ENCODE data around the gene SNAPC2. TPM values are rescaled to one million over a fixed set of nuclear protein-coding genes. Genes with fewer than 3 reads are reported as not detected.

The SNAPC2 gene
- total RNA-seq, 1 donor from 2014 or later, result 18.6 TPM

DNA sequence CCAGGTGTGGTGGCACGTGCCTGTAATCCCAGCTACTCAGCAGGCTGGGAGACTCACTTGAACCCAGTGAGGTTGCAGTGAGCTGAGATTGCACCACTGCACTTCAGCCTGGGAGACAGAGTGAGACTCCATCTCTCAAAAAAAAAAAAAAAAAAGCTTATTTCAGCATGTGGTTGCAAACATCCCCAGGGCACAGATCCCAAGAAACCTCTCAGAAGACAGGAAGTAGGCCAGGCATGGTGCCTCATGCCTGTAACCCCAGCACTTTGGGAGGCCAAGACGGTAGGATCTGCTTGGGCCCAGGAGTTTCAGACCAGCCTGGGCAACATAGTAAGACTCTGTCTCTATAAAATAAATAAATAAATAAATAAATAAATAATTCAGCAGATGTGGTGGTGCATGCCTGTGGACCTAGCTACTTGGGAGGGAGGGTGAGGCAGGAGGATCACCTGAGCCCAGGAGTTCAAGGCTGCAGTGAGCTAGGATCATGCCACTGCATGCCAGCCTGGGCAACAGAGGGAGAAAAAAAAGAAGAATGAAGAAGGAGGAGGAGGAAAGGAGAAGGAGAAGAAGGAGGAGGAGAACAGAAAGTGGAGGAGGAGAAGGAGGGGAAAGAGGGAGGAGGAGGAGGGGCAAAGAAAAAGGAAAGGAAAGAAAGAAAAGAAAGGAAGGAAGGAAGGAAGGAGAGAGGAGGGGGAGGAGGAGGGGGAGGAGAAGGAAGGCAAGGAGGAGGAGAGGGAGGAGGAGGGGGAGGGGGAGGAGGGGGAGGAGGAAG is 36.2 kb upstream of the SNAPC2 start:
- Mint-ChIP-seq H3K27me3 (ENCODE audit: unreplicated experiment) (peaks cover 9% of the 10 kb centered on the region), H3K36me3 (ENCODE audit: unreplicated experiment) (no peaks in the 10 kb centered on the region), H3K4me1 (ENCODE audit: low read depth, unreplicated experiment) (no peaks in the 10 kb centered on the region), H3K4me3 (ENCODE audit: unreplicated experiment) (no peak overlapping the region), H3K9me3 (ENCODE audit: unreplicated experiment) (peaks cover 5% of the 10 kb centered on the region), H3K27ac (ENCODE audit: unreplicated experiment) (no peak overlapping the region)
- TF ChIP-seq, protein P1, sequence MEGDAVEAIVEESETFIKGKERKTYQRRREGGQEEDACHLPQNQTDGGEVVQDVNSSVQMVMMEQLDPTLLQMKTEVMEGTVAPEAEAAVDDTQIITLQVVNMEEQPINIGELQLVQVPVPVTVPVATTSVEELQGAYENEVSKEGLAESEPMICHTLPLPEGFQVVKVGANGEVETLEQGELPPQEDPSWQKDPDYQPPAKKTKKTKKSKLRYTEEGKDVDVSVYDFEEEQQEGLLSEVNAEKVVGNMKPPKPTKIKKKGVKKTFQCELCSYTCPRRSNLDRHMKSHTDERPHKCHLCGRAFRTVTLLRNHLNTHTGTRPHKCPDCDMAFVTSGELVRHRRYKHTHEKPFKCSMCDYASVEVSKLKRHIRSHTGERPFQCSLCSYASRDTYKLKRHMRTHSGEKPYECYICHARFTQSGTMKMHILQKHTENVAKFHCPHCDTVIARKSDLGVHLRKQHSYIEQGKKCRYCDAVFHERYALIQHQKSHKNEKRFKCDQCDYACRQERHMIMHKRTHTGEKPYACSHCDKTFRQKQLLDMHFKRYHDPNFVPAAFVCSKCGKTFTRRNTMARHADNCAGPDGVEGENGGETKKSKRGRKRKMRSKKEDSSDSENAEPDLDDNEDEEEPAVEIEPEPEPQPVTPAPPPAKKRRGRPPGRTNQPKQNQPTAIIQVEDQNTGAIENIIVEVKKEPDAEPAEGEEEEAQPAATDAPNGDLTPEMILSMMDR (IDR thresholded peaks at IDR 0.05; ENCODE audit: partially characterized antibody, unreplicated experiment), result no peak
- no peak for DNase-seq

DNA sequence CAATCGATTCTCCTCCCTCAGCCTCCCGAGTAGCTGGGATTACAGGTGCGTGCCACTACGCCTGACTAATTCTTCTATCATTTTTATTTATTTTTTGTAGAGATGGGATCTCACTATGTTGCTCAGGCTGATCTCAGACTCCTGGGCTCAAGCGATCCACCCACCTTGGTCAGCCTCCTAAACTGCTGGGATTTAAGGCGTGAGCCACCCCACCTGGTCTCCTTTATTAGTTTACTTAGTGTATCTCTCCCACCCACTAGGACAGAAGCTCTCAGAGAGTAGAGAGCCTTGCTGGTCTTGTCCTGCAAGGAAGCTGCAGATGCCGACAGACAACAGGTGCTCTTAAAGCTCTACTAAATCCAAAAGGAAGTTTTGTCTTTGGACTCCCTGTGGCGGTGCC is 34.3 kb upstream of the SNAPC2 start:
- Mint-ChIP-seq H3K9me3 (ENCODE audit: unreplicated experiment) (peaks cover 3% of the 10 kb centered on the region), H3K27ac (ENCODE audit: unreplicated experiment) (no peak overlapping the region), H3K27me3 (ENCODE audit: unreplicated experiment) (peaks cover 9% of the 10 kb centered on the region), H3K4me1 (ENCODE audit: low read depth, unreplicated experiment) (no peaks in the 10 kb centered on the region), H3K36me3 (ENCODE audit: unreplicated experiment) (no peaks in the 10 kb centered on the region), H3K4me3 (ENCODE audit: unreplicated experiment) (no peak overlapping the region)
- DNase-seq, result no peak
- TF ChIP-seq, protein P1 (IDR thresholded peaks at IDR 0.05; ENCODE audit: partially characterized antibody, unreplicated experiment), result no peak

DNA sequence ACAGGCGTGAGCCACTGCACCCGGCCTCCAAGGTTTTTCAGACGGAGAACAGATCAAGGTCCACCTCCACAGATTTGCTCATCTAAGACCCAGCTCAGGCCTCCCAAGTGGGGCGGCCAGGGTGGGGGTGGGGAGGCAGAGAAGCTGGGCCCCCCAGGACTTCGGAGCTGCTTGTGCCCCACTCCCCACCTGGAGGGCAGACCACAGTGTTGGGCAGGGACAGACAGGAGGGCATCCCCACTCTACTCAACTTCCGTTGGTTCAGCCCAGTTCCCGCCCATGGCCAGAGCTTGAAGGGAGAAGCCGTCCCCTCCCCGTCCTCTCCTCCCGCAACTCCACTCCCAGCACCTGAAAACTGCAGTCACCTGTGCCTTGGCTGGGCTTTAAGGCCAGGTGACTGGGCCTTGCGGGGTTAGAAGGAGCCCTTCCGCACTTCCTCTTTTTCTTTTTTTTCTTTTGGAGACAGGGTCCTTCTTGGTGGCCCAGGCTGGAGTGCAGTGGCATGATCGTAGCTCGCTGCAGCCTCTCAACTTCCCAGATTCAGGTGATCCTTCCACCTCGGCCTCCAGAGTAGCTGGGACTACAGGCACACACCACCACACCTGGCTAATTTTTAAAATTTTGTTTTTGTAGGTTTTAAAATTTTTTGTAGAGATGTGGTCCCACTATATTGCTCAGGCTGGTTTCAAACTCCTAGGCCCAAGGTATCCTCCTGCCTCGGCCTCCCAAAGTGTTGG is 32.6 kb upstream of the SNAPC2 start:
- no peaks in the 10 kb centered on the region for H3K36me3 Mint-ChIP-seq (ENCODE audit: unreplicated experiment)
- no peak overlapping the region for H3K4me3 Mint-ChIP-seq (ENCODE audit: unreplicated experiment)
- no peaks in the 10 kb centered on the region for H3K4me1 Mint-ChIP-seq (ENCODE audit: low read depth, unreplicated experiment)
- TF ChIP-seq, protein P1 (IDR thresholded peaks at IDR 0.05; ENCODE audit: partially characterized antibody, unreplicated experiment), result no peak
- DNase-seq, result no peak
- peaks cover 6% of the 10 kb centered on the region for H3K27me3 Mint-ChIP-seq (ENCODE audit: unreplicated experiment)
- H3K27ac Mint-ChIP-seq (ENCODE audit: unreplicated experiment), result no peak overlapping the region
- H3K9me3 Mint-ChIP-seq (ENCODE audit: unreplicated experiment), result peaks cover 3% of the 10 kb centered on the region

DNA sequence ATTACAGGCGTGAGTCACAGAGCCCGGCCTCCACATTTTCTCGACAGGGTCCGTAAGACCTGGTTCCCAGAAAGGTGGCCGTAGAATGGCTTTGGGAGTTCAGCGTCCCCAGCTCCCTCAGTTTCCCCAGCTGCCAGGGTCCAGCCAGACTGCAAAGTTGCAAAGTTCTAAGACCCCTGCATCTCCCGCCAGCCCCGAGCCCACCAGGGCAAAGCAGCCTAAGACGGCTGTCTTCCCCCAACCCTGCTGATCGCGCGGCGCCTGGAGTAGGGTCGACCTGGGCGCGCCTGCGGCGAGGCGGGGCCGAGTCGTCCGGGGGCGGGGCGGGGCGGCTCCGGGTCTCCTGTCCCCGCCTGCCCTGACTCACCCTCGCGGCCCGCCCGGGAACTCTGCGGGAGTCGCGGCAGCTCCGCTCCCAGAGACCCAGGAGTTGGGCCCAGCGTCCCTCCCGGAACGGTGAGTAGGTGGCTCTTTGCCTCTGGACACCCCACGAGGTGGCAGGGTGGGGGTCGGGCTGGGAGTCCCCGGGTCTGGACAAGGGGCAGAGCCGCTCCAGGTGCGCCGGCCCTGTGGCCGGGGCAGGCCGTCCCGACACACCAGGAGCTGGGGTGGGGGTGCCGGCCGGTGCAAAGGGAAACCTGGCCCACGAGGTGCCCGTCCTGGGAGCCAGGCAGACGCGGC is 31.9 kb upstream of the SNAPC2 start, which contains the start of gene LRRC8E:
Gene LRRC8E (plus strand): TSS at position 366 of the 681 bp plus-strand sequence. CDS start 7,094 bp downstream, outside the sequence.
- Mint-ChIP-seq H3K4me3 (ENCODE audit: unreplicated experiment) (peak within 1 kb of the TSS; percentile 38), H3K36me3 (ENCODE audit: unreplicated experiment) (no peaks in the 10 kb centered on the region), H3K4me1 (ENCODE audit: low read depth, unreplicated experiment) (no peaks in the 10 kb centered on the region), H3K9me3 (ENCODE audit: unreplicated experiment) (peaks cover 3% of the 10 kb centered on the region), H3K27ac (ENCODE audit: unreplicated experiment) (no peak within 1 kb of the TSS), H3K27me3 (ENCODE audit: unreplicated experiment) (peaks cover 6% of the 10 kb centered on the region)
- TF ChIP-seq, protein P1 (IDR thresholded peaks at IDR 0.05; ENCODE audit: partially characterized antibody, unreplicated experiment), result no peak
- peak; percentile 67 for DNase-seq
